OCI-LY7 (cell line): Measurements from ENCODE around the gene TREML1. TPM values are rescaled to one million over a fixed set of nuclear protein-coding genes. Genes with fewer than 3 reads are reported as not detected.

ENCODE experiments used
- BruUV-seq: library from RNA; stranded (reverse); fragments of 400-500 nt; replicated peaks from 2 replicates; lab custom pipeline; 2021; lab: Mats Ljungman, UMichigan
- CTCF ChIA-PET: fragments of 300-600 bp; sonication (Branson Sonifier 250); formaldehyde crosslinking; loops from one replicate; lab custom pipeline; 2022; ENCODE audit warnings: antibody characterized with exemption; ENCODE audit not compliant: unreplicated experiment; lab: Charles Lee
- POLR2A ChIA-PET: fragments of 300-600 bp; sonication (Branson Sonifier 250); formaldehyde crosslinking; loops from one replicate; lab custom pipeline; 2022; ENCODE audit warnings: antibody characterized with exemption; lab: Charles Lee
- DNase-seq: peaks from one replicate; pipeline ENCODE4 v3.0.0-alpha.2; 2015; ENCODE audit warnings: low spot score
- H2AFZ ChIP-seq: fragments of 200-600 bp; sonication (generic), shearing (Covaris generic); 2 replicates; pipeline ENCODE4 v1.6.1; 2014; ENCODE audit warnings: mild to moderate bottlenecking, antibody characterized with exemption, low read length, moderate library complexity
- H3K27ac ChIP-seq: fragments of 200-600 bp; sonication (generic); 2 replicates; pipeline ENCODE4 v1.5.1; 2014; ENCODE audit warnings: mixed run types, low read depth, mild to moderate bottlenecking, moderate library complexity, low read length, inconsistent platforms; ENCODE audit not compliant: poor library complexity, severe bottlenecking
- H3K36me3 ChIP-seq: fragments of 200-600 bp; sonication (generic); 2 replicates; pipeline ENCODE4 v1.6.1; 2014; ENCODE audit warnings: mild to moderate bottlenecking, antibody characterized with exemption, low read length, moderate library complexity, mixed read lengths; ENCODE audit not compliant: insufficient read depth
- H3K4me1 ChIP-seq: fragments of 200-600 bp; sonication (generic); 2 replicates; pipeline ENCODE4 v1.5.1; 2014; ENCODE audit warnings: mild to moderate bottlenecking, low read length; ENCODE audit not compliant: insufficient read depth, poor library complexity, severe bottlenecking
- H3K4me2 ChIP-seq: fragments of 200-600 bp; sonication (generic); 2 replicates; pipeline ENCODE4 v1.6.1; 2014; ENCODE audit warnings: mild to moderate bottlenecking, low read length
- H3K4me3 ChIP-seq: fragments of 200-600 bp; sonication (generic); 2 replicates; pipeline ENCODE4 v1.5.1; 2014; ENCODE audit warnings: mild to moderate bottlenecking, low read depth, low read length; ENCODE audit not compliant: poor library complexity, severe bottlenecking
- H3K79me2 ChIP-seq: fragments of 200-600 bp; sonication (generic); 2 replicates; pipeline ENCODE4 v1.6.1; 2016; ENCODE audit warnings: low read depth, mild to moderate bottlenecking, low read length, moderate library complexity, mixed read lengths; ENCODE audit not compliant: insufficient read depth
- H3K9me2 ChIP-seq: fragments of 200-600 bp; sonication (generic); 2 replicates; pipeline ENCODE4 v1.6.1; 2016; ENCODE audit warnings: mild to moderate bottlenecking, low read length, mixed read lengths; ENCODE audit not compliant: insufficient read depth
- H3K9me3 ChIP-seq: fragments of 200-600 bp; sonication (generic); 2 replicates; pipeline ENCODE4 v1.6.1; 2014; ENCODE audit warnings: mild to moderate bottlenecking, mixed run types, low read length, mixed read lengths
- H4K20me1 ChIP-seq: fragments of 200-600 bp; sonication (generic); 2 replicates; pipeline ENCODE4 v1.6.1; 2014; ENCODE audit warnings: mild to moderate bottlenecking, antibody characterized with exemption, low read length, moderate library complexity, mixed read lengths; ENCODE audit not compliant: insufficient read depth
- EZH2phosphoT487 ChIP-seq: fragments of 200-600 bp; sonication (generic); IDR thresholded peaks from 2 replicates; pipeline ENCODE4 v1.6.1; 2018; ENCODE audit warnings: low read depth, borderline replicate concordance, mild to moderate bottlenecking, mixed run types, antibody characterized with exemption, low read length, moderate library complexity, mixed read lengths
- intact Hi-C: fragments of 100-400 bp; cut with micrococcal nuclease; formaldehyde crosslinking; loops from one replicate; pipeline ENCODE4 v1.10.0; 2022; ENCODE audit not compliant: unreplicated experiment
- total RNA-seq, 2 experiments: library from RNA; depleted of rRNA in 1 of 2; stranded (reverse); fragments of >200 nt in 1 of 2; shearing (Covaris generic) in 1 of 2; gene quantifications; 2 replicates each; pipeline ENCODE4 v1.2.3, GENCODE V29; 2014 to 2022
- TF ChIP-seq, protein P1 (sequence below): fragments of 200-600 bp; sonication (generic); conservative IDR thresholded peaks from 2 replicates; pipeline ENCODE4 v1.5.1; 2014; ENCODE audit warnings: mild to moderate bottlenecking, antibody characterized with exemption, low read length, moderate library complexity, mixed read lengths

Gene TREML1
- total RNA-seq, 2 experiments from 2014 or later: not detected

DNA sequence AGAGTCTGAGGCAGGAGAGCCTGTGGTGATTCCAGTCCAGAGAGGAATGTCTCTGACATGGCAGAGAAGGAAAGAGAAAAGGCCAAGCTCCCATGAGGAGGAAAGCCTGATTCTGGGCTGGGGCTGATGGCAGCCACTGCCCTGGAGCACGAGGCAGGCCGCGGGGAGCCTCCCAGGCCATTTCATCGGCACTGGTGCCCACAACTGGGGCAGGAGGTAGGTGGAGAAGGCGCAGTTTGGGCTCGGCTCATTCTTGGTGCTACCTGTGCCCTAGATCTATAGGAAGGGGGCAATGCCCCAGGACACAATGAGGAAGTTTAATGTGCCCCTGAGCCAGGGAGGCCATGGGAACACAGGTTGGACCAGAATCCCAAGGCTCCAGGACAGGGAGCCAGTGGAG, 2.6 kb upstream of the TREML1 start:
- CTCF ChIA-PET: no interaction called here
- intact Hi-C loops: no loop called here

DNA sequence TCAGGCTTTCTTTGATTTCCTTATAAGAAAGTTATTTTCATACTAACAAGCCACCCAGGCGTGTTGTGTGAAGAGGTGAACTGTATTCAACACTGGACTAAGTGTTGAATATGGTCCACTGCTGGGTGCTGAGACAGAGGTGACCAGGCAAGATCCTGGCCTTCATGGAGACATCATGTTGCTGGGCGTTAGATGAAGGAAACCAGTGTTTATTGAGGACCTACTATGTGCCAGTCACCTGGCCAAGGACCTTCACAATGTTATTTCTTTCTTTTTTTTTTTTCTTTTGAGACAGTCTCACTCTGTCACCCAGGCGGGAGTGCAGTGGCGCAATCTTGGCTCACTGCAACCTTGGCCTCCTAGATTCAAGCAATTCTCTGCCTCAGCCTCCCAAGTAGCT, 1.9 kb upstream of the TREML1 start:
- H3K9me3 ChIP-seq: no peaks in the 10 kb centered on the region
- H3K4me3 ChIP-seq: no peak overlapping the region
- H4K20me1 ChIP-seq: no peaks in the 10 kb centered on the region
- H2AFZ ChIP-seq: no peak overlapping the region
- H3K36me3 ChIP-seq: no peaks in the 10 kb centered on the region
- POLR2A ChIA-PET: no interaction called here
- H3K4me2 ChIP-seq: no peak overlapping the region
- CTCF ChIA-PET: no interaction called here
- BruUV-seq: no TSS peak
- H3K27ac ChIP-seq: no peak overlapping the region
- no peak for TF ChIP-seq EZH2phosphoT487
- TF ChIP-seq, protein P1, sequence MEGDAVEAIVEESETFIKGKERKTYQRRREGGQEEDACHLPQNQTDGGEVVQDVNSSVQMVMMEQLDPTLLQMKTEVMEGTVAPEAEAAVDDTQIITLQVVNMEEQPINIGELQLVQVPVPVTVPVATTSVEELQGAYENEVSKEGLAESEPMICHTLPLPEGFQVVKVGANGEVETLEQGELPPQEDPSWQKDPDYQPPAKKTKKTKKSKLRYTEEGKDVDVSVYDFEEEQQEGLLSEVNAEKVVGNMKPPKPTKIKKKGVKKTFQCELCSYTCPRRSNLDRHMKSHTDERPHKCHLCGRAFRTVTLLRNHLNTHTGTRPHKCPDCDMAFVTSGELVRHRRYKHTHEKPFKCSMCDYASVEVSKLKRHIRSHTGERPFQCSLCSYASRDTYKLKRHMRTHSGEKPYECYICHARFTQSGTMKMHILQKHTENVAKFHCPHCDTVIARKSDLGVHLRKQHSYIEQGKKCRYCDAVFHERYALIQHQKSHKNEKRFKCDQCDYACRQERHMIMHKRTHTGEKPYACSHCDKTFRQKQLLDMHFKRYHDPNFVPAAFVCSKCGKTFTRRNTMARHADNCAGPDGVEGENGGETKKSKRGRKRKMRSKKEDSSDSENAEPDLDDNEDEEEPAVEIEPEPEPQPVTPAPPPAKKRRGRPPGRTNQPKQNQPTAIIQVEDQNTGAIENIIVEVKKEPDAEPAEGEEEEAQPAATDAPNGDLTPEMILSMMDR: no peak
- no peaks in the 10 kb centered on the region for H3K79me2 ChIP-seq
- no peak for DNase-seq
- intact Hi-C loops: no loop called here
- no peaks in the 10 kb centered on the region for H3K4me1 ChIP-seq
- no peaks in the 10 kb centered on the region for H3K9me2 ChIP-seq

More for the DNA sequence above, 2.6 kb upstream of the TREML1 start:
- H3K79me2 ChIP-seq: no peaks in the 10 kb centered on the region
- H3K9me3 ChIP-seq: no peaks in the 10 kb centered on the region
- H3K4me3 ChIP-seq: no peak overlapping the region
- no peaks in the 10 kb centered on the region for H3K4me1 ChIP-seq
- no peak overlapping the region for H3K27ac ChIP-seq
- H3K4me2 ChIP-seq: no peak overlapping the region
- TF ChIP-seq EZH2phosphoT487: no peak
- TF ChIP-seq, protein P1: no peak
- H3K9me2 ChIP-seq: no peaks in the 10 kb centered on the region
- no peak for DNase-seq
- no peaks in the 10 kb centered on the region for H3K36me3 ChIP-seq
- no TSS peak for BruUV-seq
- no peaks in the 10 kb centered on the region for H4K20me1 ChIP-seq
- POLR2A ChIA-PET: no interaction called here
- H2AFZ ChIP-seq: no peak overlapping the region

DNA sequence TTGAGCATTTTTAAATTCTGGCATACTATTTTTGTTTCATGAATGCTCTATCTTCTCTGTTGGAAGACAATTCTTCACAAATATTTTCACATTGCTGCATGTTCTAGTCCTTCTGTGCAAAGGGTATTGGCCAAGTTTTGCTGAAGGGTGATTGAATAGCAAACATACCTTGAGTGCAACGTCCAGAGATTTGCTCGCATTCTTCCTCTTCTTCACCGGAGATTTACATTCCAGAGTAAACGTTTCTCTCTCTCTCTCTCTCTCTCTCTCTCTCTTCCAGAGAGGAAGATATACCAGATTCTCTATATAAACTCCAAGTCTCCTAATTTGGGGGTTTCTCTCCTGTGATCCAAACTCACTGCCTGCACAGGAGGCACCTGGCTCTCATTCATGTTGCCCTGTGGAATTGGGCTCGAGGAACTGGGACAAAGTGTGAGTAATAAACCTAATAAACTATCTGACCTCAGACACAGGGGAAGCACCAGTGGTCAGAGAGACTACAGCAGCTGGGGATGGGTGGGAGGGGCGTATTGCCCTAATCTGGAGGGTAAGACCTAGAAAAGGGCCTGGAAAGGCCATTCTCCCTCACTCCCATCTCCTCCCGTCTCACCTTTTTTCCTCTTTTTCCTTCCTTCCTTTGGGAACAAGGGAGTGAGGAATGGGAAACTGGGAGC, 1.1 kb upstream of the TREML1 start:
- Histone ChIP-seq H3K9me2 (no peaks in the 10 kb centered on the region), H3K4me1 (no peaks in the 10 kb centered on the region), H4K20me1 (no peaks in the 10 kb centered on the region), H3K27ac (no peak overlapping the region), H3K79me2 (no peaks in the 10 kb centered on the region), H3K36me3 (no peaks in the 10 kb centered on the region), H3K9me3 (no peaks in the 10 kb centered on the region), H2AFZ (no peak overlapping the region), H3K4me3 (no peak overlapping the region), H3K4me2 (no peak overlapping the region)
- POLR2A ChIA-PET: no interaction called here
- CTCF ChIA-PET: no interaction called here
- BruUV-seq: no TSS peak
- intact Hi-C loops: no loop called here
- TF ChIP-seq EZH2phosphoT487: no peak
- TF ChIP-seq, protein P1: no peak
- DNase-seq: no peak
